A549 (cell line): ENCODE measurements around the gene CATSPERB. TPM values are rescaled to one million over a fixed set of nuclear protein-coding genes. Genes with fewer than 3 reads are reported as not detected.

Source experiments
- ATAC-seq, 2 experiments: fragments of 200-7000 bp in 1 of 2; fragments of >200 bp in 1 of 2; cut with Nextera tagmentation in 1 of 2; cut with Tn5 transposase in 1 of 2; 3 replicates each; pipeline versions ENCODE4 v1.8.0 to v1.9.1; 2018 to 2020; ENCODE audit warnings: mild to moderate bottlenecking in 1 of 2, moderate library complexity in 1 of 2
- CTCF ChIA-PET: fragments of 300-600 bp; sonication (Branson Sonifier 250); formaldehyde crosslinking; extraction: SDS; loops from one replicate; lab custom pipeline; 2021; ENCODE audit warnings: antibody characterized with exemption, inconsistent platforms; lab: Yijun Ruan, JAX
- POLR2A ChIA-PET: fragments of 350-600 bp; formaldehyde crosslinking; extraction: SDS; loops from one replicate; lab custom pipeline; 2021; ENCODE audit warnings: antibody characterized with exemption, inconsistent platforms; lab: Yijun Ruan, JAX
- DNase-seq, 2 experiments: peaks; one replicate each; pipeline versions ENCODE4 v3.0.0 to v3.0.0-alpha.2; 2011 to 2016; ENCODE audit warnings: low read depth in 1 of 2, low spot score in 1 of 2
- FAIRE-seq: peaks from 2 replicates; lab custom pipeline; 2011; peaks lifted over from hg19 to GRCh38; lab: Jason Lieb, UNC
- H3K27ac ChIP-seq, 2 experiments: fragments of >200 bp; sonication (Bioruptor Twin); formaldehyde crosslinking; 3 replicates each; pipeline ENCODE4 v1.5.1; 2016 to 2017
- H3K4me1 ChIP-seq: fragments of >200 bp; sonication (Bioruptor Twin); formaldehyde crosslinking; 3 replicates; pipeline ENCODE4 v1.6.1; 2016
- H3K4me2 ChIP-seq: fragments of >200 bp; sonication (Bioruptor Twin); formaldehyde crosslinking; 3 replicates; pipeline ENCODE4 v1.6.1; 2016
- H3K4me3 ChIP-seq: fragments of >200 bp; sonication (Bioruptor Twin); formaldehyde crosslinking; 3 replicates; pipeline ENCODE4 v1.5.1; 2016
- H3K9me3 ChIP-seq: fragments of >200 bp; sonication (Bioruptor Twin); formaldehyde crosslinking; 3 replicates; pipeline ENCODE4 v1.6.1; 2016
- BHLHE40 ChIP-seq: IDR thresholded peaks from 2 replicates; pipeline ENCODE4 v1.6.1; 2012; ENCODE audit warnings: low read depth, low read length, inconsistent platforms
- CEBPB ChIP-seq, 2 experiments: fragments of >200 bp in 1 of 2; sonication (Bioruptor Twin) in 1 of 2; formaldehyde crosslinking in 1 of 2; IDR thresholded peaks; 2 replicates each; pipeline ENCODE4 v1.6.1; 2012 to 2016
- CHD2 ChIP-seq: fragments of 150-350 bp; IDR thresholded peaks from 2 replicates; pipeline ENCODE4 v1.6.1; 2014; ENCODE audit warnings: low read length; ENCODE audit not compliant: partially characterized antibody
- EHF ChIP-seq: fragments of 250-450 bp; sonication (Bioruptor Pico); IDR thresholded peaks from 2 replicates; pipeline ENCODE4 v1.5.0; 2020; ENCODE audit warnings: mild to moderate bottlenecking
- ESRRA ChIP-seq: fragments of 150-350 bp; IDR thresholded peaks from 2 replicates; pipeline ENCODE4 v1.6.1; 2014; ENCODE audit warnings: mild to moderate bottlenecking, low read length, borderline replicate concordance
- FOXS1 ChIP-seq: fragments of 250-450 bp; sonication (Bioruptor Pico); IDR thresholded peaks from 2 replicates; pipeline ENCODE4 v1.5.0; 2020; ENCODE audit warnings: mild to moderate bottlenecking, moderate library complexity
- HOXB13 ChIP-seq: fragments of 250-450 bp; sonication (Bioruptor Pico); IDR thresholded peaks from 2 replicates; pipeline ENCODE4 v1.5.0; 2020; ENCODE audit warnings: low read depth, mild to moderate bottlenecking, moderate library complexity
- JUN ChIP-seq, 2 experiments: fragments of >200 bp; sonication (Bioruptor Twin); formaldehyde crosslinking; IDR thresholded peaks; 2 replicates in 1 of 2; 3 replicates in 1 of 2; pipeline ENCODE4 v1.6.1; 2016 to 2017
- KDM1A ChIP-seq: fragments of 200-600 bp; sonication (generic); IDR thresholded peaks from 2 replicates; pipeline ENCODE4 v1.6.1; 2016; ENCODE audit warnings: low read depth, mild to moderate bottlenecking
- KDM5A ChIP-seq: fragments of 200-600 bp; sonication (generic); IDR thresholded peaks from 2 replicates; pipeline ENCODE4 v1.6.1; 2016; ENCODE audit warnings: antibody characterized with exemption, mild to moderate bottlenecking
- MAFK ChIP-seq: fragments of 450-650 bp; IDR thresholded peaks from 2 replicates; pipeline ENCODE4 v1.6.1; 2014; ENCODE audit not compliant: partially characterized antibody
- MAZ ChIP-seq: fragments of 150-350 bp; IDR thresholded peaks from 2 replicates; pipeline ENCODE4 v1.6.1; 2014; ENCODE audit warnings: antibody characterized with exemption, low read depth, low read length, borderline replicate concordance
- MYC ChIP-seq: IDR thresholded peaks from 2 replicates; pipeline ENCODE4 v1.6.1; 2012; ENCODE audit warnings: mild to moderate bottlenecking, inconsistent platforms, low read length, improper control_type of control experiment, borderline replicate concordance
- POLR2AphosphoS2 ChIP-seq: conservative IDR thresholded peaks from 2 replicates; pipeline ENCODE4 v1.6.1; 2012; ENCODE audit warnings: low read length, improper control_type of control experiment, inconsistent platforms
- RAD21 ChIP-seq, 2 experiments: fragments of >200 bp in 1 of 2; sonication (Bioruptor Twin) in 1 of 2; formaldehyde crosslinking in 1 of 2; IDR thresholded peaks in 1 of 2; conservative IDR thresholded peaks in 1 of 2; 2 replicates in 1 of 2; 3 replicates in 1 of 2; pipeline ENCODE4 v1.6.1; 2012 to 2018; ENCODE audit warnings: inconsistent platforms in 1 of 2
- ZC3H11A ChIP-seq: fragments of 450-650 bp; IDR thresholded peaks from 2 replicates; pipeline ENCODE4 v1.6.1; 2014; ENCODE audit warnings: antibody characterized with exemption, mild to moderate bottlenecking
- WGBS: methylation state at CpG from one replicate; pipeline ENCODE4 v1.1.6; 2017; ENCODE audit errors: missing lambda C conversion rate; 5-methylcytosine and 5-hydroxymethylcytosine counted together
- polyA plus RNA-seq, 4 experiments: library from polyadenylated mRNA; depleted of rRNA in 3 of 4; stranded (reverse); fragments of >200 nt; fragmentation: RNase III in 1 of 4; extraction: RNeasy Plus Mini Kit Qiagen cat#74134 plus additional on column Dnase treatment in 1 of 4; gene quantifications; 2 replicates in 3 of 4; 3 replicates in 1 of 4; pipeline ENCODE4 v1.2.3, GENCODE V29; 2011 to 2017
- TF ChIP-seq, protein P1 (sequence below): fragments of 250-450 bp; sonication (Bioruptor Pico); IDR thresholded peaks from 2 replicates; pipeline ENCODE4 v1.5.0; 2020; ENCODE audit warnings: low read depth, mild to moderate bottlenecking, moderate library complexity
- TF ChIP-seq, protein P2 (sequence below): IDR thresholded peaks from 2 replicates; pipeline ENCODE4 v1.6.1; 2012; ENCODE audit warnings: low read depth, borderline replicate concordance
- TF ChIP-seq, protein P3 (sequence below): fragments of >200 bp; sonication (Bioruptor Twin); formaldehyde crosslinking; IDR thresholded peaks from 2 replicates; pipeline ENCODE4 v1.6.1; 2016

Gene CATSPERB
- polyA plus RNA-seq, 2 of the 4 experiments (the other 2 are of a cell fraction) = 0.05 TPM; not detected in 1

DNA sequence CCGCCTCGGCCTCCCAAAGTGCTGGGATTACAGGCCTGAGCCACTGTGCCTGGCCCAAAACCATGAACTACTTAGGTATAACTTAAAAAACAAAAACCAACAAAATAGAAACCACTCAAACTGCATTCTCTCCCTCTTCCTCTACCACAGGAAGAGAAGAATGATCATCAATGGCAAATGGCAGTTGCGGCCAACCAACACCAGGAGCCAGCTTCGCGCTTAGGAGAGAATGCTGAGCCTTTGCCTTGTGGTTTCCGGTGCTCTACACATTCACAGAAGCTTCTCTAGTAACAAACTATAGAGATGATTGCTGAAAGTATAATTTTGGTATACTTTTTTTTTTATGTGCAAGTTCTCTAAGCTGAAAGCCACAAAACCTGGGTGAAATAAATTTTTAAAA is 17.1 kb downstream of the CATSPERB start:
- FAIRE-seq (no peak), DNase-seq (no peak), ATAC-seq (no peak)
- Histone ChIP-seq H3K9me3 (no peaks in the 10 kb centered on the region), H3K27ac (no peak overlapping the region), H3K4me2 (no peak overlapping the region), H3K4me1 (no peaks in the 10 kb centered on the region), H3K4me3 (no peak overlapping the region)
- ChIA-PET CTCF (no interaction called here), POLR2A (no interaction called here)
- 76% methylated on average over 6 of the region's 6 CpGs for WGBS
- TF ChIP-seq POLR2AphosphoS2 (no peak), BHLHE40 (no peak), CEBPB (IDR thresholded peaks at IDR 0.05) (no peak), MAFK (no peak)

DNA sequence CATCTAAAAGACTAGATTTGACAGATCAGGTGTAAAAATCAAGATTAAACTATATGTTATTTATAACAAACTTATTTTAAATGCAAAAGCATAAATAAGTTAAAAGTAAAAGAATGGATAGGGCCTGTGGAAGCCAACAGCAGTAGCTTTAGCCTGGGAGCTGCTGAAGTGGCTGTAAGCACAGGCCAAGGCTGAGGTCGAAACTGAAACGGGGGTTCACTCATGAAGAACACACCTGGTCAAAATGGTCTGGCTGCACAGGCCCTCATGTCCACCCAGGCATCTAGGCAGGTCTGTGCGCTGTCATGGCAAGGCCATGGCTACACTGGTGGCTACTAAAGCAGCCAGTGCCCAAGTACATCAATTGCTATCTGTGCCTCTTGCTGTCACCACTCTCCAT is 23.1 kb downstream of the CATSPERB start:
- TF ChIP-seq EHF = no peak
- TF ChIP-seq, all 56 proteins: peak for 0
- no peak for DNase-seq
- POLR2A ChIA-PET = no interaction called here
- H3K27ac ChIP-seq = no peak overlapping the region
- CTCF ChIA-PET = no interaction called here
- no peaks in the 10 kb centered on the region for H3K4me1 ChIP-seq
- no peak for FAIRE-seq
- whole genome bisulfite sequencing = 44% methylated on average over 3 of the region's 3 CpGs
- ATAC-seq = no peak
- no peak overlapping the region for H3K4me3 ChIP-seq
- H3K9me3 ChIP-seq = no peaks in the 10 kb centered on the region
- no peak overlapping the region for H3K4me2 ChIP-seq

DNA sequence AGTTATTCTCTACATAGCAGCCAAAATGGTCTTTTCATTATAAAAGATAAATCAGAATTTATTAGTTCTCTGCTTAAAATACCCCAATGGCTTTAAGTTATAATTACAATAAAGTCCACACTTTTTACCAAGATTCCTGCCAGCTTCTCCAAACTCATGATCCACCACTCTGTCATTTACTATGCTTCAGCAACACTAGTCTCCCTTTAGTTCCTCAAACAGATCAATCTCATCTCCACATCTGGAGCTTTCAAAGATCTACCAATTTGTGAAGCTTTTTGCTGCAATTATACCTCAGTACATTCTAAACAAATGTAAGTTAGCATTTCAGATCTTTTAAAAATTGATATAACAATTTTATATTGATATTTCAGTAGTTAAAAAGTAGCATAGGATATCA is 24.9 kb downstream of the CATSPERB start:
- Histone ChIP-seq H3K4me1 (no peaks in the 10 kb centered on the region), H3K4me3 (no peak overlapping the region)
- FAIRE-seq (no peak), DNase-seq (no peak), ATAC-seq (no peak)
- TF ChIP-seq BHLHE40 (no peak), FOXS1 (CRISPR knock-in tag) (no peak), JUN (IDR thresholded peaks at IDR 0.05) (no peak), KDM1A (no peak), KDM5A (no peak), MYC (no peak), HOXB13 (CRISPR knock-in tag) (no peak), CHD2 (no peak), MAFK (no peak)
- TF ChIP-seq, protein P1, sequence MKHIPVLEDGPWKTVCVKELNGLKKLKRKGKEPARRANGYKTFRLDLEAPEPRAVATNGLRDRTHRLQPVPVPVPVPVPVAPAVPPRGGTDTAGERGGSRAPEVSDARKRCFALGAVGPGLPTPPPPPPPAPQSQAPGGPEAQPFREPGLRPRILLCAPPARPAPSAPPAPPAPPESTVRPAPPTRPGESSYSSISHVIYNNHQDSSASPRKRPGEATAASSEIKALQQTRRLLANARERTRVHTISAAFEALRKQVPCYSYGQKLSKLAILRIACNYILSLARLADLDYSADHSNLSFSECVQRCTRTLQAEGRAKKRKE (CRISPR knock-in tag) = no peak
- TF ChIP-seq, protein P2, sequence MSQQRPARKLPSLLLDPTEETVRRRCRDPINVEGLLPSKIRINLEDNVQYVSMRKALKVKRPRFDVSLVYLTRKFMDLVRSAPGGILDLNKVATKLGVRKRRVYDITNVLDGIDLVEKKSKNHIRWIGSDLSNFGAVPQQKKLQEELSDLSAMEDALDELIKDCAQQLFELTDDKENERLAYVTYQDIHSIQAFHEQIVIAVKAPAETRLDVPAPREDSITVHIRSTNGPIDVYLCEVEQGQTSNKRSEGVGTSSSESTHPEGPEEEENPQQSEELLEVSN = no peak
- TF ChIP-seq, protein P3, sequence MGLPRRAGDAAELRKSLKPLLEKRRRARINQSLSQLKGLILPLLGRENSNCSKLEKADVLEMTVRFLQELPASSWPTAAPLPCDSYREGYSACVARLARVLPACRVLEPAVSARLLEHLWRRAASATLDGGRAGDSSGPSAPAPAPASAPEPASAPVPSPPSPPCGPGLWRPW = no peak
- TF ChIP-seq, all 56 proteins: peak for 0
- POLR2A ChIA-PET = no interaction called here
- H3K27ac ChIP-seq = no peak overlapping the region
- CTCF ChIA-PET = interaction anchor here (1.3 kb wide), 1 partner anchor 9 kb away, joined by 3 read pairs; no protein-coding TSS in a partner anchor
- H3K4me2 ChIP-seq = no peak overlapping the region
- no peaks in the 10 kb centered on the region for H3K9me3 ChIP-seq

DNA sequence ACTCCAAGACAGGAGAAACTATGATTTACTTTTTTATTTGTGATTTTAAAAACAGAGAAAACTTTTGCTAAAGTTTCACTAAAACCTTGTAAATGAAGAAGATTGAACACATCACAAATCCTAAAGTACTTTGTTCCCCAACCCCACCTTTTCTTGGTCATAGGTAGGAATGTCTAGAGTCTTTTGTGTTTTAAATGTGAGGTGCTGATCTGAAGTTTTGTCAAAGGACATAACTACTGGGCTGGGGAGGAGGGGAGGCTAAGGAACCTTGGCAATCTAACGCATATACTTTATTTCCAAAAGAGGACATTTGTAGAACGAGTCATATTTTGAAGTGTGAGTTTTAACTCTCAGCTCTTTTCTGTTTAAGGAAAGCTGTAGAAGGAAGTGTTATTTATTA is 37.2 kb downstream of the CATSPERB start:
- POLR2A ChIA-PET = no interaction called here
- FAIRE-seq (no peak), DNase-seq (no peak), ATAC-seq (no peak)
- Histone ChIP-seq H3K4me3 (no peak overlapping the region), H3K9me3 (peaks cover 19% of the 10 kb centered on the region), H3K4me1 (no peaks in the 10 kb centered on the region), H3K4me2 (no peak overlapping the region), H3K27ac (no peak overlapping the region)
- 40% methylated on average over 2 of the region's 2 CpGs for WGBS
- CTCF ChIA-PET = interaction anchor here (0.6 kb wide), 1 partner anchor 158 kb away, joined by 4 read pairs; no protein-coding TSS in a partner anchor
- TF ChIP-seq, protein P2 = no peak
- TF ChIP-seq RAD21 (conservative IDR thresholded peaks at IDR 0.05 in 1 of 2, IDR thresholded peaks at IDR 0.05 in 1 of 2) (no peak), FOXS1 (CRISPR knock-in tag) (no peak), ZC3H11A (no peak), MAZ (no peak), ESRRA (no peak)
